KMS-11 (cell line): Measurements from ENCODE around the gene TAS1R3.

ENCODE experiments used
- H2AFZ ChIP-seq: fragments of 200-600 bp; sonication (generic); 2 replicates; pipeline ENCODE4 v1.6.1; 2016; ENCODE audit warnings: antibody characterized with exemption, mixed run types, low read depth
- H3K27ac ChIP-seq: fragments of 200-600 bp; sonication (generic); 2 replicates; pipeline ENCODE4 v1.6.1; 2016; ENCODE audit warnings: mild to moderate bottlenecking, mixed run types
- H3K27me3 ChIP-seq: fragments of 200-600 bp; sonication (generic); 2 replicates; pipeline ENCODE4 v1.6.1; 2017; ENCODE audit warnings: mild to moderate bottlenecking, low read depth, mixed run types, moderate library complexity; ENCODE audit not compliant: insufficient read depth
- H3K36me3 ChIP-seq: fragments of 200-600 bp; sonication (generic); 2 replicates; pipeline ENCODE4 v1.6.1; 2017; ENCODE audit warnings: mild to moderate bottlenecking, mixed run types; ENCODE audit not compliant: insufficient read depth
- H3K4me1 ChIP-seq: fragments of 200-600 bp; sonication (generic); 2 replicates; pipeline ENCODE4 v1.6.1; 2016; ENCODE audit warnings: mild to moderate bottlenecking, low read depth, mixed run types; ENCODE audit not compliant: poor library complexity, severe bottlenecking
- H3K4me2 ChIP-seq: fragments of 200-600 bp; sonication (generic); 2 replicates; pipeline ENCODE4 v1.7.0; 2016; ENCODE audit warnings: mild to moderate bottlenecking, mixed run types
- H3K4me3 ChIP-seq: fragments of 200-600 bp; sonication (generic); IDR thresholded peaks from 2 replicates; pipeline ENCODE4 v1.6.1; 2017; ENCODE audit warnings: low read depth, low read length, mixed read lengths; ENCODE audit not compliant: insufficient read depth
- H3K79me2 ChIP-seq: fragments of 200-600 bp; sonication (generic); 2 replicates; pipeline ENCODE4 v1.6.1; 2016; ENCODE audit warnings: low read depth, mixed run types; ENCODE audit not compliant: insufficient read depth
- H3K9ac ChIP-seq: fragments of 200-600 bp; sonication (generic); 2 replicates; pipeline ENCODE4 v1.6.1; 2016; ENCODE audit warnings: mild to moderate bottlenecking, mixed run types
- H4K20me1 ChIP-seq: fragments of 200-600 bp; sonication (generic); 2 replicates; pipeline ENCODE4 v1.6.1; 2016; ENCODE audit warnings: mild to moderate bottlenecking, mixed run types; ENCODE audit not compliant: insufficient read depth
- CTCF ChIP-seq: fragments of 200-600 bp; sonication (generic); conservative IDR thresholded peaks from 2 replicates; pipeline ENCODE4 v1.6.1; 2017; ENCODE audit warnings: low read depth, mild to moderate bottlenecking, antibody characterized with exemption, low read length, moderate library complexity, mixed read lengths

Gene TAS1R3

GRCh38 chr1:1336446-1336845 is 5.4 kb downstream of the TAS1R3 start:
- no peak overlapping the region for H3K4me2 ChIP-seq
- H3K27ac ChIP-seq: no peak overlapping the region
- no peaks in the 10 kb centered on the region for H3K4me1 ChIP-seq
- H3K27me3 ChIP-seq: no peaks in the 10 kb centered on the region
- no peaks in the 10 kb centered on the region for H3K36me3 ChIP-seq
- H3K4me3 ChIP-seq: no peak overlapping the region
- H3K79me2 ChIP-seq: no peaks in the 10 kb centered on the region
- TF ChIP-seq CTCF: no peak
- no peaks in the 10 kb centered on the region for H4K20me1 ChIP-seq
- no peak overlapping the region for H3K9ac ChIP-seq
- no peak overlapping the region for H2AFZ ChIP-seq

GRCh38 chr1:1336931-1337792 is 6.1 kb downstream of the TAS1R3 start:
- Histone ChIP-seq H4K20me1 (no peaks in the 10 kb centered on the region), H3K9ac (no peak overlapping the region), H3K79me2 (no peaks in the 10 kb centered on the region), H3K4me1 (no peaks in the 10 kb centered on the region), H3K4me2 (no peak overlapping the region), H3K36me3 (no peaks in the 10 kb centered on the region), H3K27ac (no peak overlapping the region), H2AFZ (no peak overlapping the region), H3K27me3 (no peaks in the 10 kb centered on the region), H3K4me3 (no peak overlapping the region)
- TF ChIP-seq CTCF: no peak

GRCh38 chr1:1337793-1338147 is 6.7 kb downstream of the TAS1R3 start:
- TF ChIP-seq CTCF: no peak
- H3K9ac ChIP-seq: no peak overlapping the region
- no peaks in the 10 kb centered on the region for H3K27me3 ChIP-seq
- H3K36me3 ChIP-seq: no peaks in the 10 kb centered on the region
- no peak overlapping the region for H2AFZ ChIP-seq
- no peaks in the 10 kb centered on the region for H3K4me1 ChIP-seq
- H3K27ac ChIP-seq: no peak overlapping the region
- H3K79me2 ChIP-seq: no peaks in the 10 kb centered on the region
- no peak overlapping the region for H3K4me2 ChIP-seq
- no peak overlapping the region for H3K4me3 ChIP-seq
- H4K20me1 ChIP-seq: no peaks in the 10 kb centered on the region

GRCh38 chr1:1338278-1338677 is 7.2 kb downstream of the TAS1R3 start:
- Histone ChIP-seq H3K9ac (no peak overlapping the region), H3K4me1 (no peaks in the 10 kb centered on the region), H3K79me2 (no peaks in the 10 kb centered on the region), H4K20me1 (no peaks in the 10 kb centered on the region), H3K27me3 (no peaks in the 10 kb centered on the region), H3K4me2 (no peak overlapping the region), H3K36me3 (no peaks in the 10 kb centered on the region), H3K27ac (no peak overlapping the region), H2AFZ (no peak overlapping the region), H3K4me3 (no peak overlapping the region)
- TF ChIP-seq CTCF: no peak
